Suprapubic skin (tissue), 3 donors: ENCODE measurements around the gene NR2C1.

ENCODE experiments used
- POLR2A ChIP-seq, 2 donors: fragments of 450-650 bp; IDR thresholded peaks; one replicate each; pipeline ENCODE4 v1.6.1; 2017; ENCODE audit warnings: antibody characterized with exemption in 2 of 2, mild to moderate bottlenecking in 2 of 2, moderate library complexity in 2 of 2
- TF ChIP-seq, protein P1 (sequence below), 2 donors: fragments of 200-600 bp in 1 of 2; fragments of 450-650 bp in 1 of 2; sonication (generic) in 1 of 2; IDR thresholded peaks; one replicate each; pipeline ENCODE4 v1.5.1; 2016 to 2019; ENCODE audit warnings: antibody characterized with exemption in 2 of 2, mild to moderate bottlenecking in 1 of 2, moderate library complexity in 1 of 2

DNA sequence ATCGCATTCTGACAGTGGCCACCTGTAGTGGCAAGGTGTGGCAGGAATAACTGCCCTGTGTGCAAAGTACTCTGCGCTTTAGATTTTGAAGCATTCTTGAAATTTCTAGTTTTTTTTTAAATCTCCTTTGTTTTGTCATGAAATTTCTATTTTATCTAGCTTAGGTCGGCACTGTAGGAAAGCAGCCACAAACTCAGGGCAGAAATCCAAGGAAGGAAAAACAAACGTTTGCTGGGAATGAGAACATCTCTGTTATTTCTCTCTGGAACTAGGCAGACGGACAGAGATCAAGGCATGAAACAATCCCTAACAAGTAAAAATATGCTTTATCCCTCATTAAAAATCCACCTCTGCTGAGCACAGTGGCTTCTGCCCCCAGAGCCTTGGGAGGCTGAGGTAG, 1.3 kb upstream of the NR2C1 start:
- TF ChIP-seq POLR2A (IDR thresholded peaks at IDR 0.05), result no peak
- TF ChIP-seq, protein P1, sequence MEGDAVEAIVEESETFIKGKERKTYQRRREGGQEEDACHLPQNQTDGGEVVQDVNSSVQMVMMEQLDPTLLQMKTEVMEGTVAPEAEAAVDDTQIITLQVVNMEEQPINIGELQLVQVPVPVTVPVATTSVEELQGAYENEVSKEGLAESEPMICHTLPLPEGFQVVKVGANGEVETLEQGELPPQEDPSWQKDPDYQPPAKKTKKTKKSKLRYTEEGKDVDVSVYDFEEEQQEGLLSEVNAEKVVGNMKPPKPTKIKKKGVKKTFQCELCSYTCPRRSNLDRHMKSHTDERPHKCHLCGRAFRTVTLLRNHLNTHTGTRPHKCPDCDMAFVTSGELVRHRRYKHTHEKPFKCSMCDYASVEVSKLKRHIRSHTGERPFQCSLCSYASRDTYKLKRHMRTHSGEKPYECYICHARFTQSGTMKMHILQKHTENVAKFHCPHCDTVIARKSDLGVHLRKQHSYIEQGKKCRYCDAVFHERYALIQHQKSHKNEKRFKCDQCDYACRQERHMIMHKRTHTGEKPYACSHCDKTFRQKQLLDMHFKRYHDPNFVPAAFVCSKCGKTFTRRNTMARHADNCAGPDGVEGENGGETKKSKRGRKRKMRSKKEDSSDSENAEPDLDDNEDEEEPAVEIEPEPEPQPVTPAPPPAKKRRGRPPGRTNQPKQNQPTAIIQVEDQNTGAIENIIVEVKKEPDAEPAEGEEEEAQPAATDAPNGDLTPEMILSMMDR (IDR thresholded peaks at IDR 0.05), result no peak
